ENCODE results near the gene ZNF512B. TPM values are rescaled to one million over a fixed set of nuclear protein-coding genes. Genes with fewer than 3 reads are reported as not detected.

ZNF512B gene
- total RNA-seq, 4 donors from 2014 or later, result 13.4 to 24.8 (median 19.0) TPM

- 3 to 6% methylated on average over 15 of the region's 15 CpGs for WGBS, 2 donors
- DNase-seq, result no peak
- no peaks in the 10 kb centered on the region for H3K9me3 ChIP-seq
- no peak overlapping the region for H3K27ac ChIP-seq
- H3K27me3 ChIP-seq, result no peaks in the 10 kb centered on the region
- TF ChIP-seq POLR2A (IDR thresholded peaks at IDR 0.05) (no peak), CTCF (IDR thresholded peaks at IDR 0.05) (no peak)
- intact Hi-C loops (cut with DNase I), result no loop called here
- H3K4me3 ChIP-seq (replicated peaks in 1 of 3), result peak overlapping the region in 1 of 3 donors; percentile 27
- peaks cover 8 to 17% of the 10 kb centered on the region in 2 donors for H3K36me3 ChIP-seq
- H3K4me1 ChIP-seq, result peaks cover 17 to 49% of the 10 kb centered on the region in 2 donors
Measured at GRCh38 chr20:63956664-63957003, 13.1 kb downstream of the ZNF512B start.

GRCh38 chr20:63955827-63956663, 13.7 kb downstream of the ZNF512B start, which contains the start of gene UCKL1:
UCKL1 (minus strand) TSS chr20:63956416; CDS start chr20:63956372, 44 bp downstream.
- DNase-seq, result peak; percentile 92 to 94
- Histone ChIP-seq H3K4me1 (peaks cover 23 to 54% of the 10 kb centered on the region in 2 donors), H3K4me3 (replicated peaks in 1 of 3) (peak within 1 kb of the TSS; percentile 67 to 95 (median 82)), H3K36me3 (peaks cover 6 to 11% of the 10 kb centered on the region in 2 donors), H3K27ac (peak within 1 kb of the TSS; percentile 87 to 92 (median 92)), H3K27me3 (no peaks in the 10 kb centered on the region), H3K9me3 (no peaks in the 10 kb centered on the region)
- TF ChIP-seq CTCF (IDR thresholded peaks at IDR 0.05), result peak in 2 of 6 experiments; percentile 2 to 16
- peak in 1 of 2 donors; percentile 81 for TF ChIP-seq POLR2A (IDR thresholded peaks at IDR 0.05)
- 0% methylated on average over 20 to 26 of the region's 105 CpGs for WGBS, 2 donors
- intact Hi-C loops (cut with DNase I), result no loop called here

DNA sequence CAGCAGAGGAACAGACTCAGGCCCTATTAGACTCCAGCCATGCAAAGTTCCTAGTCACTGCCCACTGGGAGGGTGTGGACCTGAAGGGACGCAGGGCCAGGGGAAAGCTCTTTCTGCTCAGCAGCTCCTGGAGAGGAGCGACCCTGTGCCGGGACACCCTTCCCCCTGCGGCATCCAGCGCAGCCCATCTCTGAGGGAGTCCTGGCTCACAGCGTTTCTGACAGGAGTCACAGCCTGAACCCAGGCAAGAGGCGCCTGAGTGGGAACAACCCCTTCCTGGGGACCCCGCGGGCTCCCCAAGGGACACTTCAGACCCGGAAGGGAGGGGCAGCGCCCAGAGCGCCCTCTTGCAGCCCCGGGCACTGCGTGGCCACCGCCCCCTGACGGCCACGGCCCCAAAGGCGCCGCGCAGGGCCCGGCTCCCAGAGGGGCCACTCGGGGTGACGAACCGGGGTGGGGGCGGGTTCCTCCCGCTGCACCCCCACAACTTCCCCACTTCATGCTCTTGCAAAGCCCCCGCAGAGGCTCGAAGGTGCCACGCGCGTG, 14.4 kb downstream of the ZNF512B start:
- DNase-seq, result peak; percentile 42 to 57
- Histone ChIP-seq H3K4me1 (peaks cover 30 to 61% of the 10 kb centered on the region in 2 donors), H3K27me3 (no peaks in the 10 kb centered on the region), H3K9me3 (no peaks in the 10 kb centered on the region), H3K4me3 (replicated peaks in 1 of 3) (peak overlapping the region; percentile 67 to 95 (median 82)), H3K27ac (peak overlapping the region; percentile 87 to 92 (median 92)), H3K36me3 (peaks cover 6 to 9% of the 10 kb centered on the region in 2 donors)
- TF ChIP-seq CTCF (IDR thresholded peaks at IDR 0.05), result peak in 2 of 6 experiments; percentile 24 to 41
- TF ChIP-seq POLR2A (IDR thresholded peaks at IDR 0.05), result no peak
- intact Hi-C loops (cut with DNase I), result no loop called here
- 0% methylated on average over 1 to 4 of the region's 31 CpGs for WGBS, 2 donors

- H3K4me3 ChIP-seq (replicated peaks in 1 of 3), result no peak overlapping the region
- intact Hi-C loops (cut with DNase I), result no loop called here
Measured at GRCh38 chr20:63953764-63954429, 15.8 kb downstream of the ZNF512B start.

More at GRCh38 chr20:63953764-63954429, 15.8 kb downstream of the ZNF512B start:
- no peak for TF ChIP-seq POLR2A (IDR thresholded peaks at IDR 0.05)
- TF ChIP-seq CTCF (IDR thresholded peaks at IDR 0.05), result no peak
- DNase-seq, result no peak
- Histone ChIP-seq H3K27ac (no peak overlapping the region), H3K36me3 (no peaks in the 10 kb centered on the region), H3K27me3 (no peaks in the 10 kb centered on the region), H3K4me1 (peaks cover 43 to 76% of the 10 kb centered on the region in 2 donors), H3K9me3 (no peaks in the 10 kb centered on the region)
- 74 to 78% methylated on average over 12 to 13 of the region's 13 CpGs for WGBS, 2 donors
